ENCODE measurements around the gene TVP23C.

Gene TVP23C

DNA sequence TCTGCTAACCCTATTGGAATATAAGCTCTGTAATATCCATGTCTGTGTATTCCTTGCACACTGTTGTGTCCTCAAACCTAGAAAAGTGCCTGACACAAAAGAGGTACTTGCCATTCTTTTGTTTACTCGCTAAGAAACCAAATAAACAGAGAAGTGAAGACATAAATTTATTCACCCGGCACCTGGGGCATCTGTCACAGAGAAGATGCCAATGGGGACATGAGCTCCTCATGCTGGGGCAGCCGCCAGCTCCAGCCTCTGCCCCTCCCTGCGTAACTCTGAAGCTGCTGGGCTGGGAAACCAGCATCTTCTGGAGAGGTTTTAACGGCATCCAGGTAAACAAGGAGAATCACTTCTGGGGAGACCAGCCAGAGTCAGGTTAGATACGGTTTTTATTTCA is 80.8 kb downstream of the TVP23C start:
- H3K4me3 ChIP-seq (ENCODE audit: low read length, poor library complexity, severe bottlenecking) = no peak overlapping the region
- H3K9me3 ChIP-seq (ENCODE audit: insufficient read depth, low read depth, low read length) = no peaks in the 10 kb centered on the region
- TF ChIP-seq, protein P1, sequence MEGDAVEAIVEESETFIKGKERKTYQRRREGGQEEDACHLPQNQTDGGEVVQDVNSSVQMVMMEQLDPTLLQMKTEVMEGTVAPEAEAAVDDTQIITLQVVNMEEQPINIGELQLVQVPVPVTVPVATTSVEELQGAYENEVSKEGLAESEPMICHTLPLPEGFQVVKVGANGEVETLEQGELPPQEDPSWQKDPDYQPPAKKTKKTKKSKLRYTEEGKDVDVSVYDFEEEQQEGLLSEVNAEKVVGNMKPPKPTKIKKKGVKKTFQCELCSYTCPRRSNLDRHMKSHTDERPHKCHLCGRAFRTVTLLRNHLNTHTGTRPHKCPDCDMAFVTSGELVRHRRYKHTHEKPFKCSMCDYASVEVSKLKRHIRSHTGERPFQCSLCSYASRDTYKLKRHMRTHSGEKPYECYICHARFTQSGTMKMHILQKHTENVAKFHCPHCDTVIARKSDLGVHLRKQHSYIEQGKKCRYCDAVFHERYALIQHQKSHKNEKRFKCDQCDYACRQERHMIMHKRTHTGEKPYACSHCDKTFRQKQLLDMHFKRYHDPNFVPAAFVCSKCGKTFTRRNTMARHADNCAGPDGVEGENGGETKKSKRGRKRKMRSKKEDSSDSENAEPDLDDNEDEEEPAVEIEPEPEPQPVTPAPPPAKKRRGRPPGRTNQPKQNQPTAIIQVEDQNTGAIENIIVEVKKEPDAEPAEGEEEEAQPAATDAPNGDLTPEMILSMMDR (conservative IDR thresholded peaks at IDR 0.05; ENCODE audit: low read length) = no peak
- no peak for TF ChIP-seq EZH2phosphoT487 (IDR thresholded peaks at IDR 0.05; ENCODE audit: borderline replicate concordance)
- H3K36me3 ChIP-seq (ENCODE audit: insufficient read depth, low read length) = no peaks in the 10 kb centered on the region
- H3F3A ChIP-seq (ENCODE audit: low read depth) = no peaks in the 10 kb centered on the region
- H3K79me2 ChIP-seq (ENCODE audit: insufficient read depth, low read length) = no peaks in the 10 kb centered on the region
- no peak overlapping the region for H3K9ac ChIP-seq (ENCODE audit: low read depth, low read length, poor library complexity, severe bottlenecking)
- no peaks in the 10 kb centered on the region for H3K4me1 ChIP-seq (ENCODE audit: insufficient read depth, low read length, poor library complexity, severe bottlenecking)
- no peaks in the 10 kb centered on the region for H3K9me2 ChIP-seq (replicated peaks; ENCODE audit: low read depth, low read length)
- no peak overlapping the region for H2AFZ ChIP-seq (ENCODE audit: low read length)
- no peaks in the 10 kb centered on the region for H4K20me1 ChIP-seq (ENCODE audit: insufficient read depth, low read length, poor library complexity, severe bottlenecking)
- H3K27me3 ChIP-seq (ENCODE audit: insufficient read depth, low read length, poor library complexity, severe bottlenecking) = no peaks in the 10 kb centered on the region
- H3K4me2 ChIP-seq (ENCODE audit: low read depth, low read length, poor library complexity, severe bottlenecking) = no peak overlapping the region

- H3K27me3 ChIP-seq (ENCODE audit: insufficient read depth, low read length, poor library complexity, severe bottlenecking) = no peaks in the 10 kb centered on the region
- H4K20me1 ChIP-seq (ENCODE audit: insufficient read depth, low read length, poor library complexity, severe bottlenecking) = no peaks in the 10 kb centered on the region
- no peak overlapping the region for H3K4me3 ChIP-seq (ENCODE audit: low read length, poor library complexity, severe bottlenecking)
- H3K36me3 ChIP-seq (ENCODE audit: insufficient read depth, low read length) = no peaks in the 10 kb centered on the region
- no peaks in the 10 kb centered on the region for H3F3A ChIP-seq (ENCODE audit: low read depth)
- no peaks in the 10 kb centered on the region for H3K79me2 ChIP-seq (ENCODE audit: insufficient read depth, low read length)
- no peak overlapping the region for H2AFZ ChIP-seq (ENCODE audit: low read length)
- no peaks in the 10 kb centered on the region for H3K9me2 ChIP-seq (replicated peaks; ENCODE audit: low read depth, low read length)
- H3K4me2 ChIP-seq (ENCODE audit: low read depth, low read length, poor library complexity, severe bottlenecking) = no peak overlapping the region
- H3K9me3 ChIP-seq (ENCODE audit: insufficient read depth, low read depth, low read length) = no peaks in the 10 kb centered on the region
- TF ChIP-seq EZH2phosphoT487 (IDR thresholded peaks at IDR 0.05; ENCODE audit: borderline replicate concordance) = no peak
- TF ChIP-seq, protein P1 (conservative IDR thresholded peaks at IDR 0.05; ENCODE audit: low read length) = no peak
- no peak overlapping the region for H3K9ac ChIP-seq (ENCODE audit: low read depth, low read length, poor library complexity, severe bottlenecking)
- no peaks in the 10 kb centered on the region for H3K4me1 ChIP-seq (ENCODE audit: insufficient read depth, low read length, poor library complexity, severe bottlenecking)
These were observed 81.8 kb downstream of the TVP23C start for GRCh38 chr17:15481481-15481880.

- no peak overlapping the region for H3K4me2 ChIP-seq (ENCODE audit: low read depth, low read length, poor library complexity, severe bottlenecking)
These were observed 83.1 kb downstream of the TVP23C start for GRCh38 chr17:15480204-15480603.

More at GRCh38 chr17:15480204-15480603, 83.1 kb downstream of the TVP23C start:
- H3K9me3 ChIP-seq (ENCODE audit: insufficient read depth, low read depth, low read length) = no peaks in the 10 kb centered on the region
- no peaks in the 10 kb centered on the region for H3K79me2 ChIP-seq (ENCODE audit: insufficient read depth, low read length)
- no peaks in the 10 kb centered on the region for H3K9me2 ChIP-seq (replicated peaks; ENCODE audit: low read depth, low read length)
- H3K36me3 ChIP-seq (ENCODE audit: insufficient read depth, low read length) = no peaks in the 10 kb centered on the region
- H3K27me3 ChIP-seq (ENCODE audit: insufficient read depth, low read length, poor library complexity, severe bottlenecking) = no peaks in the 10 kb centered on the region
- no peak overlapping the region for H3K4me3 ChIP-seq (ENCODE audit: low read length, poor library complexity, severe bottlenecking)
- no peaks in the 10 kb centered on the region for H4K20me1 ChIP-seq (ENCODE audit: insufficient read depth, low read length, poor library complexity, severe bottlenecking)
- TF ChIP-seq, protein P1 (conservative IDR thresholded peaks at IDR 0.05; ENCODE audit: low read length) = no peak
- TF ChIP-seq EZH2phosphoT487 (IDR thresholded peaks at IDR 0.05; ENCODE audit: borderline replicate concordance) = no peak
- no peaks in the 10 kb centered on the region for H3K4me1 ChIP-seq (ENCODE audit: insufficient read depth, low read length, poor library complexity, severe bottlenecking)
- no peaks in the 10 kb centered on the region for H3F3A ChIP-seq (ENCODE audit: low read depth)
- no peak overlapping the region for H2AFZ ChIP-seq (ENCODE audit: low read length)
- no peak overlapping the region for H3K9ac ChIP-seq (ENCODE audit: low read depth, low read length, poor library complexity, severe bottlenecking)
